Loucy (cell line): ENCODE measurements around the gene ARVCF.

Experiments
- H2AFZ ChIP-seq: fragments of 200-600 bp; sonication (generic); 2 replicates; pipeline ENCODE4 v1.6.0; 2016; ENCODE audit warnings: antibody characterized with exemption, mild to moderate bottlenecking, low read length, moderate library complexity
- H3F3A ChIP-seq: fragments of 200-600 bp; 2 replicates; pipeline ENCODE4 v1.6.0; 2016; ENCODE audit warnings: antibody characterized with exemption, low read depth, mild to moderate bottlenecking
- H3K27me3 ChIP-seq: fragments of 200-600 bp; sonication (generic); 2 replicates; pipeline ENCODE4 v1.6.1; 2014; ENCODE audit warnings: low read length, mild to moderate bottlenecking; ENCODE audit not compliant: insufficient read depth, poor library complexity, severe bottlenecking
- H3K36me3 ChIP-seq: fragments of 200-600 bp; sonication (generic); 2 replicates; pipeline ENCODE4 v1.6.1; 2016; ENCODE audit warnings: low read length; ENCODE audit not compliant: insufficient read depth
- H3K4me1 ChIP-seq: fragments of 200-600 bp; sonication (generic); 2 replicates; pipeline ENCODE4 v1.5.1; 2014; ENCODE audit warnings: low read length, mild to moderate bottlenecking; ENCODE audit not compliant: insufficient read depth, poor library complexity, severe bottlenecking
- H3K4me2 ChIP-seq: fragments of 200-600 bp; sonication (generic); 2 replicates; pipeline ENCODE4 v1.6.0; 2014; ENCODE audit warnings: antibody characterized with exemption, low read length, low read depth, mild to moderate bottlenecking; ENCODE audit not compliant: poor library complexity, severe bottlenecking
- H3K4me3 ChIP-seq: fragments of 200-600 bp; sonication (generic); 2 replicates; pipeline ENCODE4 v1.5.1; 2014; ENCODE audit warnings: low read length, mild to moderate bottlenecking, mixed read lengths; ENCODE audit not compliant: poor library complexity, severe bottlenecking
- H3K79me2 ChIP-seq: fragments of 200-600 bp; sonication (generic); 2 replicates; pipeline ENCODE4 v1.6.1; 2014; ENCODE audit warnings: low read length; ENCODE audit not compliant: insufficient read depth
- H3K9ac ChIP-seq: fragments of 200-600 bp; sonication (generic); 2 replicates; pipeline ENCODE4 v1.6.0; 2014; ENCODE audit warnings: mild to moderate bottlenecking, low read depth, low read length, moderate library complexity; ENCODE audit not compliant: poor library complexity, severe bottlenecking
- H3K9me2 ChIP-seq: fragments of 200-600 bp; sonication (generic); replicated peaks from 2 replicates; pipeline ENCODE4 v1.6.1; 2016; ENCODE audit warnings: low read depth, low read length, mixed read lengths
- H3K9me3 ChIP-seq: fragments of 200-600 bp; sonication (generic); 2 replicates; pipeline ENCODE4 v1.6.1; 2014; ENCODE audit warnings: mild to moderate bottlenecking, antibody characterized with exemption, low read length, low read depth; ENCODE audit not compliant: insufficient read depth
- H4K20me1 ChIP-seq: fragments of 200-600 bp; sonication (generic); 2 replicates; pipeline ENCODE4 v1.6.0; 2014; ENCODE audit warnings: antibody characterized with exemption, low read length, mild to moderate bottlenecking; ENCODE audit not compliant: insufficient read depth, poor library complexity, severe bottlenecking
- CTCF ChIP-seq: fragments of 200-600 bp; sonication (generic); conservative IDR thresholded peaks from 2 replicates; pipeline ENCODE4 v1.5.1; 2014; ENCODE audit warnings: mild to moderate bottlenecking, antibody characterized with exemption, low read length
- EZH2phosphoT487 ChIP-seq: fragments of 200-600 bp; IDR thresholded peaks from 2 replicates; pipeline ENCODE4 v1.6.1; 2018; ENCODE audit warnings: antibody characterized with exemption, mild to moderate bottlenecking, moderate library complexity, borderline replicate concordance

The ARVCF gene

GRCh38 chr22:20022231-20022977, 5.8 kb upstream of the ARVCF start:
- H3K79me2 ChIP-seq, result peaks cover 25% of the 10 kb centered on the region
- TF ChIP-seq EZH2phosphoT487 (no peak), CTCF (no peak)

GRCh38 chr22:20021196-20022181, 4.9 kb upstream of the ARVCF start:
- H3K79me2 ChIP-seq, result peaks cover 25% of the 10 kb centered on the region
- peaks cover 10% of the 10 kb centered on the region for H4K20me1 ChIP-seq
- peaks cover 13% of the 10 kb centered on the region for H3K27me3 ChIP-seq
- no peak for TF ChIP-seq CTCF
- TF ChIP-seq EZH2phosphoT487, result no peak
- H3K36me3 ChIP-seq, result no peaks in the 10 kb centered on the region
- H3K9me2 ChIP-seq, result no peaks in the 10 kb centered on the region
- no peaks in the 10 kb centered on the region for H3F3A ChIP-seq
- H3K9ac ChIP-seq, result peak overlapping the region; percentile 94
- H3K4me1 ChIP-seq, result peaks cover 28% of the 10 kb centered on the region
- H3K4me3 ChIP-seq, result peak overlapping the region; percentile 98
- H3K4me2 ChIP-seq, result peak overlapping the region; percentile 95
- no peaks in the 10 kb centered on the region for H3K9me3 ChIP-seq
- peak overlapping the region; percentile 66; the same call in 1 of the 2 replicates for H2AFZ ChIP-seq

More at GRCh38 chr22:20022231-20022977, 5.8 kb upstream of the ARVCF start:
- H3K4me3 ChIP-seq, result peak overlapping the region; percentile 98
- H3K36me3 ChIP-seq, result no peaks in the 10 kb centered on the region
- no peaks in the 10 kb centered on the region for H3K9me2 ChIP-seq
- H2AFZ ChIP-seq, result no peak overlapping the region
- H3K4me1 ChIP-seq, result peaks cover 20% of the 10 kb centered on the region
- no peaks in the 10 kb centered on the region for H3F3A ChIP-seq
- H3K4me2 ChIP-seq, result peak overlapping the region; percentile 95
- H4K20me1 ChIP-seq, result peaks cover 10% of the 10 kb centered on the region
- H3K9me3 ChIP-seq, result no peaks in the 10 kb centered on the region
- H3K27me3 ChIP-seq, result peaks cover 7% of the 10 kb centered on the region
- H3K9ac ChIP-seq, result peak overlapping the region; percentile 94

GRCh38 chr22:20020533-20021195, 4.0 kb upstream of the ARVCF start, which contains the start of gene TANGO2:
Gene TANGO2 (plus strand): TSS chr22:20021110. CDS start chr22:20036799, 15,689 bp downstream.
- no peaks in the 10 kb centered on the region for H3K9me2 ChIP-seq
- peak within 1 kb of the TSS; percentile 94 for H3K9ac ChIP-seq
- peaks cover 10% of the 10 kb centered on the region for H4K20me1 ChIP-seq
- peak within 1 kb of the TSS; percentile 98 for H3K4me3 ChIP-seq
- H3K9me3 ChIP-seq, result no peaks in the 10 kb centered on the region
- TF ChIP-seq CTCF (no peak), EZH2phosphoT487 (no peak)
- peak within 1 kb of the TSS; percentile 66 for H2AFZ ChIP-seq
- H3K4me2 ChIP-seq, result peak within 1 kb of the TSS; percentile 95
- H3K79me2 ChIP-seq, result peaks cover 25% of the 10 kb centered on the region
- no peaks in the 10 kb centered on the region for H3F3A ChIP-seq
- H3K36me3 ChIP-seq, result no peaks in the 10 kb centered on the region
- H3K4me1 ChIP-seq, result peaks cover 28% of the 10 kb centered on the region
- H3K27me3 ChIP-seq, result peaks cover 19% of the 10 kb centered on the region
